Suprapubic skin (tissue), 4 donors: ENCODE measurements around the gene FOXL2. TPM values are rescaled to one million over a fixed set of nuclear protein-coding genes. Genes with fewer than 3 reads are reported as not detected.
A peak's percentile ranks its signal among the peaks of the same experiment; 100 is the strongest.

Experiments used
- DNase-seq, 2 donors: peaks; one replicate each; pipeline ENCODE4 v3.0.0-alpha.2; 2019; ENCODE audit warnings: low spot score in 2 of 2
- H3K27ac ChIP-seq: fragments of 200-600 bp; sonication (generic); one replicate; pipeline ENCODE4 v1.5.1; 2019
- H3K27me3 ChIP-seq: fragments of 200-600 bp; sonication (generic); one replicate; pipeline ENCODE4 v1.5.1; 2019
- H3K36me3 ChIP-seq: fragments of 200-600 bp; sonication (generic); one replicate; pipeline ENCODE4 v1.5.1; 2019
- H3K4me1 ChIP-seq: fragments of 200-600 bp; sonication (generic); one replicate; pipeline ENCODE4 v1.5.1; 2019
- H3K4me3 ChIP-seq: fragments of 200-600 bp; sonication (generic); one replicate; pipeline ENCODE4 v1.5.1; 2019; ENCODE audit warnings: mild to moderate bottlenecking
- H3K9me3 ChIP-seq: fragments of 200-600 bp; sonication (generic); one replicate; pipeline ENCODE4 v1.5.1; 2019
- EP300 ChIP-seq: sonication (generic); formaldehyde crosslinking; IDR thresholded peaks from one replicate; pipeline ENCODE4 v1.6.1; 2017; ENCODE audit warnings: antibody characterized with exemption
- POLR2A ChIP-seq, 2 donors: fragments of 450-650 bp; IDR thresholded peaks; one replicate each; pipeline ENCODE4 v1.6.1; 2017; ENCODE audit warnings: antibody characterized with exemption in 2 of 2, mild to moderate bottlenecking in 2 of 2, moderate library complexity in 2 of 2
- POLR2AphosphoS5 ChIP-seq, 3 donors: sonication (generic); formaldehyde crosslinking; IDR thresholded peaks; one replicate each; pipeline ENCODE4 v1.6.1; 2017; ENCODE audit warnings: antibody characterized with exemption in 3 of 3
- WGBS: methylation state at CpG from one replicate; pipeline ENCODE4 v1.1.5; 2018; 5-methylcytosine and 5-hydroxymethylcytosine counted together
- total RNA-seq, 4 donors: library from RNA; depleted of rRNA; stranded (reverse); fragments of >200 nt; gene quantifications; one replicate each; pipeline ENCODE4 v1.1.0, GENCODE V29; 2016
- TF ChIP-seq, protein P1 (sequence below), 2 donors: fragments of 200-600 bp in 1 of 2; fragments of 450-650 bp in 1 of 2; sonication (generic) in 1 of 2; IDR thresholded peaks; one replicate each; pipeline ENCODE4 v1.5.1; 2016 to 2019; ENCODE audit warnings: antibody characterized with exemption in 2 of 2, mild to moderate bottlenecking in 1 of 2, moderate library complexity in 1 of 2

FOXL2 gene
- total RNA-seq, 4 donors from 2014 or later: 0.30 TPM; not detected in 3

DNA sequence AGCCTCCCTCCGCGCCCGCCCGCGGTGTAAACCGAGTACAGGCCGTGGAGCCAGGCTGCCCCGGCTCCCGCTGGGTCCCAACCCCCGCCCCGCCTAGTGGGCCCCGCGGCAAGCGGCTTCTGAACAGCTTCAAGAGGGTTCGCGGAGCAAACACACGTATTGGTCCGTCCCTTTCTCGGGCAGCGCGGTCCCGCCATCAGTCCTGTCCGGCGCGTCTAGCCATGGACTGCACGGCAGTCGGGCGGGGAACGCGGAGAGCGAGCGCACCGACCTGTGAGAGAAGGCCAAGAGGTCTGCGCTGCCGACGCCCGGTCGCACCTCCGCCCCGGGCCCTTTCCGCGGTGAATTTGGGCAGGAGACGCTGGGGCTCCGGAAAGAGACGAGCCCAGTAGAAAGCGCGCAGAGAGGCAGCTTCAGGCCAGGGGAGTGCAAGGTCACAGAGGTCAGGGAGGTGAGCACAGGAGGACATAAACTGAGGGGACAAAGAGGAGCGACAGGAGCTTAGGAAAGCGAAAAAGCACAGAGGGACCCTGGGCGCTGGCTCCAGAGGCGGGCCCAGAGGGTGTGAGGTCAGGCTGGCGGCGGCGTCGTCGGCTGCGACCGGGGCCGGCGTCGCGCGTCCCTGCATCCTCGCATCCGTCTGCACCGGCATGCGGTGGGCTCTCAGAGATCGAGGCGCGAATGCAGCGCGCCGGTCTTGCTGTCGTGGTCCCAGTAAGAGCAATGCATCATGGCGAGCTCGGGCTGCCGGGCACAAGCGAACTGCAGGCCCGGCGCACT is 1.8 kb downstream of the FOXL2 start:
- peak overlapping the region; percentile 53 for H3K4me3 ChIP-seq
- peaks cover 100% of the 10 kb centered on the region for H3K27me3 ChIP-seq
- DNase-seq: peak in 1 of 2 donors; percentile 77
- H3K9me3 ChIP-seq: no peaks in the 10 kb centered on the region
- 7% methylated on average over 47 of the region's 80 CpGs for WGBS
- H3K27ac ChIP-seq: no peak overlapping the region
- H3K4me1 ChIP-seq: peaks cover 41% of the 10 kb centered on the region
- H3K36me3 ChIP-seq: no peaks in the 10 kb centered on the region
- TF ChIP-seq EP300 (no peak), POLR2A (IDR thresholded peaks at IDR 0.05) (no peak), POLR2AphosphoS5 (IDR thresholded peaks at IDR 0.05) (no peak)
- TF ChIP-seq, protein P1, sequence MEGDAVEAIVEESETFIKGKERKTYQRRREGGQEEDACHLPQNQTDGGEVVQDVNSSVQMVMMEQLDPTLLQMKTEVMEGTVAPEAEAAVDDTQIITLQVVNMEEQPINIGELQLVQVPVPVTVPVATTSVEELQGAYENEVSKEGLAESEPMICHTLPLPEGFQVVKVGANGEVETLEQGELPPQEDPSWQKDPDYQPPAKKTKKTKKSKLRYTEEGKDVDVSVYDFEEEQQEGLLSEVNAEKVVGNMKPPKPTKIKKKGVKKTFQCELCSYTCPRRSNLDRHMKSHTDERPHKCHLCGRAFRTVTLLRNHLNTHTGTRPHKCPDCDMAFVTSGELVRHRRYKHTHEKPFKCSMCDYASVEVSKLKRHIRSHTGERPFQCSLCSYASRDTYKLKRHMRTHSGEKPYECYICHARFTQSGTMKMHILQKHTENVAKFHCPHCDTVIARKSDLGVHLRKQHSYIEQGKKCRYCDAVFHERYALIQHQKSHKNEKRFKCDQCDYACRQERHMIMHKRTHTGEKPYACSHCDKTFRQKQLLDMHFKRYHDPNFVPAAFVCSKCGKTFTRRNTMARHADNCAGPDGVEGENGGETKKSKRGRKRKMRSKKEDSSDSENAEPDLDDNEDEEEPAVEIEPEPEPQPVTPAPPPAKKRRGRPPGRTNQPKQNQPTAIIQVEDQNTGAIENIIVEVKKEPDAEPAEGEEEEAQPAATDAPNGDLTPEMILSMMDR (IDR thresholded peaks at IDR 0.05): no peak

- H3K36me3 ChIP-seq: no peaks in the 10 kb centered on the region
- TF ChIP-seq POLR2AphosphoS5 (IDR thresholded peaks at IDR 0.05) (no peak), EP300 (no peak), POLR2A (IDR thresholded peaks at IDR 0.05) (no peak)
- TF ChIP-seq, protein P1 (IDR thresholded peaks at IDR 0.05): no peak
- H3K4me1 ChIP-seq: peaks cover 41% of the 10 kb centered on the region
- no peak for DNase-seq
- WGBS: 13% methylated on average over 12 of the region's 12 CpGs
- peaks cover 100% of the 10 kb centered on the region for H3K27me3 ChIP-seq
- no peak overlapping the region for H3K27ac ChIP-seq
- H3K9me3 ChIP-seq: no peaks in the 10 kb centered on the region
- peak overlapping the region; percentile 53 for H3K4me3 ChIP-seq
Measured at GRCh38 chr3:138944654-138944928, 2.3 kb downstream of the FOXL2 start.

- peaks cover 100% of the 10 kb centered on the region for H3K27me3 ChIP-seq
- peak in 1 of 2 donors; percentile 70 for DNase-seq
- WGBS: 32% methylated on average over 30 of the region's 30 CpGs
- no peaks in the 10 kb centered on the region for H3K36me3 ChIP-seq
- no peaks in the 10 kb centered on the region for H3K9me3 ChIP-seq
- peaks cover 44% of the 10 kb centered on the region for H3K4me1 ChIP-seq
- peak overlapping the region; percentile 53 for H3K4me3 ChIP-seq
- H3K27ac ChIP-seq: no peak overlapping the region
- TF ChIP-seq POLR2AphosphoS5 (IDR thresholded peaks at IDR 0.05) (no peak), POLR2A (IDR thresholded peaks at IDR 0.05) (no peak), EP300 (no peak)
- TF ChIP-seq, protein P1 (IDR thresholded peaks at IDR 0.05): no peak
Measured at GRCh38 chr3:138943724-138944653, 2.9 kb downstream of the FOXL2 start.

DNA sequence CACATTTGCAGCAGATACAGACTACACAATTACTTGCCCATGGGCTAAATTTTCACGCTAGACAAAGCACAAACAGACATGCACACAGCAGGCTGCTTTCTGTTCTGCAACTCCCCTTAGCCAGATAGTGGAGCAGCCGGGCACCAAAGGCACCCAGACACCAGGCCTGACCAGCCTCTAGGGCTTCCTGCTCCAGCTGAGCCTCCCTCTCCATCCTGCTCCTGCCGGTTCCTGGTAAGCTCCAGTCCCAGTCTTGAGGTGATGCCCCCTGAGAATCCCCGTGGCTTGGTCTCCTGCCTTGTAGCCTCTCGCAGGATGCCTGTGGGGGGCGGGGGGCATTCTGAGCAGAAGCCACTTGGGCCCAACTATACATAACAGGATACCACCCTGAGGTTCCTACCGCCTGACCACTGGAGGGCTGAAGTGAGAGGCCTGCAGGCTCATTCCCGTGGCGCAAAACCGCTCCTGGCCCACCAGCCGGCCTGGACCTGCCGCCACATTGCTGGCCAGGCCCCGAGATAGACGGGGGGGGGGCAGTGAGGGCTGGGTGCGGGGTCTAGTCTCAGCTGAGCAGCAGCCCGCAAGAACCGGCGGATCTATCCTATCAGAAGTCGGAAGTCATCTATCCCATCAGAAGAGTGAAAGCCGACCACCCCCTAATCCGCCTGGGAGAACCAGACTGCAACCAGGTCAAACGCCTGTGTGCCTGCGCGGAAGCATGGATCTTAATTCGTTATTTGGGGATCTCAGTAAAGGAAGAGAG is 3.9 kb downstream of the FOXL2 start:
- no peaks in the 10 kb centered on the region for H3K36me3 ChIP-seq
- peaks cover 100% of the 10 kb centered on the region for H3K27me3 ChIP-seq
- H3K4me1 ChIP-seq: peaks cover 54% of the 10 kb centered on the region
- H3K4me3 ChIP-seq: no peak overlapping the region
- no peak overlapping the region for H3K27ac ChIP-seq
- 34% methylated on average over 20 of the region's 25 CpGs for WGBS
- H3K9me3 ChIP-seq: no peaks in the 10 kb centered on the region
- no peak for TF ChIP-seq POLR2AphosphoS5 (IDR thresholded peaks at IDR 0.05)
- no peak for TF ChIP-seq EP300
- TF ChIP-seq, protein P1 (IDR thresholded peaks at IDR 0.05): no peak
- TF ChIP-seq POLR2A (IDR thresholded peaks at IDR 0.05): no peak
- peak in 1 of 2 donors; percentile 61 for DNase-seq
